Measurements from ENCODE around the gene CLMP.

Gene CLMP, protein sequence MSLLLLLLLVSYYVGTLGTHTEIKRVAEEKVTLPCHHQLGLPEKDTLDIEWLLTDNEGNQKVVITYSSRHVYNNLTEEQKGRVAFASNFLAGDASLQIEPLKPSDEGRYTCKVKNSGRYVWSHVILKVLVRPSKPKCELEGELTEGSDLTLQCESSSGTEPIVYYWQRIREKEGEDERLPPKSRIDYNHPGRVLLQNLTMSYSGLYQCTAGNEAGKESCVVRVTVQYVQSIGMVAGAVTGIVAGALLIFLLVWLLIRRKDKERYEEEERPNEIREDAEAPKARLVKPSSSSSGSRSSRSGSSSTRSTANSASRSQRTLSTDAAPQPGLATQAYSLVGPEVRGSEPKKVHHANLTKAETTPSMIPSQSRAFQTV

DNA sequence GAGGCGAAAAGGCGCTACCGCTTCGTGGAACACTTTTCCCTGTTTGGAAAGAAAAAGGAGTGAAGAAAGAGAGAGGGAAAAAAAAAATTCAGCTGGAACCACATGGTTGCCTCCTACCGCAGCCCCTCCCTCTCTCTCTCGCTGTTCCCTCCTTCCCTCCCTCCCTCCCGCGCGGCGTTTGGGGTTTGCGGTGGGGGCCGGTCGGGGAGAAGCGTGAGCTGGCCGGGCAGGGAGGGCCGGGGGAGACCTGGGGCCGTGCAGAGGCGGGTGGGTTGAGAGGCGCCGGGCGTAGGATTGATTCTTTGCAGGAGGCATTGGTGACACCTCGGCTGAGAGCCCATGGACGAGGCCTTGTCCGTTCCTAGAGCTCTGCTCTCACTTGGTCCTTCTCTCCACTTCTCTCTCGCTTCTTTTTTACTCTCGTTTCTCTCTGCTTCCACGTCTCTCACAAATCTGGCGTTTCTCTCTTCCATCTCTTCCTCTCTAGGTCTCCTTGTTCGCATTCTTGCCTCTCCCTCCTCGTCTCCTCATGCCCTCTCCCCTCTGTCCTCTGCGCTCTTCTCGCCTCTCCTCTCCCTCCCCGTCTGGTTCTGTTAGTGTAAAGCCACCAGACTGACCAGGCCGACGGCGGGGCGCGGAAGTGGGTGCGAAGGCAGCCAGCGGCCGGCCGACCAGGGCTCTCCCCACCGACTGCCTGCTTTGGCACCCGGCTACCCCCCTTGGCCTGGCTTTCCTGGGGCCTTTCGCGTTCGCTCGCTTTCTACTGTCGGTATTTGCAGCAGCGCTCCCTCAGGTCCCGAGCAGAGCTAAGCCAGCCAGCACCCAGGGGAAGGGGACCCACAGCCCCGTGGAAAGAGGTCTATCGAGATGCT, at the start of gene CLMP:
CLMP (minus strand) TSS at position 61 of the 872 bp plus-strand sequence. CDS start 308 bp downstream, outside the sequence.
- no peak for DNase-seq (ENCODE audit: low spot score)

DNA sequence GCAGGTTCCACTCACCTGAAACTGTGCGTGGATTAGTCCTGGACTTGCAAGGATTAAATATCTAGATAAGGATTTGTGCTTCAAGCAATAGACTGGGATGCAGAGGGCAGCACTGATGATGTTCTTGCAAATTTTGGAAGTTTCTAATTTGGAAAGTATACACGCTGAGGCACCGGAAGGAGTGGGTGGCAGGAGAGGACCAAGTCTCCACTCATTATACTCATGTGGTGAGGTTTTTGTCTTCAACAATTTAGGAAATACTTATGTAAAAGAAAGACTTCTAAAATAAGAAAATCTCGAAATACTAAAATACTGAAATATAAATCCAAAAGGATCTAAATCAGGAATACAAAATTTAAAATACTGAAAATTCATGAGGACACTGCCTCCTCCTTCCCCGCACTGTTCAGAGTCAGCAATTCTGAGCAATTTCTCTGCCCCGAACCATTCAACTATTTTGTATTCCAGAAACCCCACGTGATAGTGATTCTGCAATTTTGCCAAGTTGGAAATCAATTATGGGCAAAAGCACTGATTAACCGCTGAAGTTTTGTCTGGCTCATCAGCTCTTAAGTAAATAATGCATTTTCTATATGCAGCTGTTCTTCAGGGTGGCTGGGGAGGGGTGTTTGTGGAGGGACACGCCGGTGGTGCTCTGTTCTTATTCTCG, 47.0 kb upstream of the CLMP start:
- DNase-seq (ENCODE audit: low spot score): no peak

DNA sequence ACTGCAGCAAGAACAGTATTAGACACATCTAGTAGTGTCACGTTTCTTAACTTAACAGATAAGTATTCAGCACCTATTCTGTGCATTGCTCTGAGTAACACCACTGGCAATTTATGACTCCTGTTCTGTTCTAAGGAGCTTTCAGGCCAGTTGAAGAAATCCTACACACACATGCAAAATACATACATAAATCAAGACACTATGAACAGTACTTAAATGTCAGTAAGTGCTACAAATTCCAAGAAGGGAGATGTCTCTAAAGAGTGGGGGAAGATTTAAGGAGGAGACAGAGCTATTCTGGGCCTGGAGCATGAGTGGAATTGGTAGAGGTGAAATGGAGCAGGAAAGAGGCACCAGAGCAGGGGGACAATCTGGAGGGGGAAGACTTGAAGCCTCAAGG, 46.2 kb upstream of the CLMP start:
- no peak for DNase-seq (ENCODE audit: low spot score)

DNA sequence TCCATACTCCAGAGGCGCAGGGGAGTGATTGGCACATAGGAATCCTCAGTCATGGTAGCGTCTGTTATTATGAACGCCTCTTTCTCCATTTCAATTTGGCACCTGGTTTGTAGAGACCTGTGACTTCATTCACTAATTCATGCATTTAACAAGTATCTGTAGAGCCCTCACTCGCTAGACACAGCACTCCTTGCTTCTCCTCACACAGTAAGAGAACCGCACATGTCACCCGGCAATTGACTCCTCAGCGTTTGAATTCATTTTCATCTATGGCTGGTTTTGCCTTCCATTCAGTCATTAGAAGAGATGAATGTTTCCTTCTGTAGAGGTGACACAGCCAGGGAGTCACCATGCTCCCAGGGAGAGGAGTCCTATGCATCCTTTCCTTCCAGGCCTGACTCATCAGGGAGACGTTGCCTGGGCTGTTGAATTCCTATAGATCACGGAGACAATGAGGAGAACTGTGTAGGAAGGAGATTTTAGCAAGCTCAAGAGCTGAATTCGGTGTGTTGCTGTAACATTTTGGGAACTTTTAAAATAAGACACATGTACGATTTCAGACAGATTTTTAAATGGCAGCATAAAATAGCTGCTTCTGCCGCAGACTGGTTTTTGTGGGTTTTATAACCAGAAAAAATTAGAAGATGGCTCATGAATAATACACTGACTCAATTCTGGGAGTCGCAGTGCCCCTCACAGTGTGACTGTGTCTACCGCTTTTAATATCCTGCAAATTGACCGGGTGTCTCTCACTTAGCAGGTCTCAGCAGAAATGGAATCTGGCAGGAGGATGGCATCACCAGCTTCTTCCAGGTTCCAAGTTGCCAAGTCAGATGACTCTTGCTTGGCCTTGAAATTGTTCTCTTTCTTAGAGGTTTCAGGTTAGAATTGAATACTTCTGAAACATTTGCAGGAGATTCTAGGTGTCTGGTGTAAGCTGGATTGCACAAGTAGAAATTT, 44.4 kb upstream of the CLMP start:
- DNase-seq (ENCODE audit: low spot score): no peak

DNA sequence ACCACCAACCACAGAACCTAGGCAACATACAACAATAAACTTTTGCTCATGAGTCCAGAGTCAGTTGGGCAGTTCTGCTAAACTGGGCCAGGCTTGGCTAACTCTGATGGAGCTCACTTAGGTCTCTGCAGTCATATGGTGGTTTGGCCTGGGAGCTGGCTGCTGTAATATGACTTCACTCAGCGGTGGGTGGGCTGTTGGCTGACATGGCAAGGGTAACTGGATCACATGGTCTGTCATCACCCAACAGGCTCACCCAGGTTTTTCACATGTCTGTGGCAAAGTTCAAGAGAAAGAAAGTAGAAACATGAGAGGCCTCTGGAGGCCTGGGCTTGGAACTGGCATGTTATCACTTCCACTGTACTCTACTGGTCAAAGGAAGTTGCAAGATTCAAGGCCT, 43.2 kb upstream of the CLMP start:
- DNase-seq (ENCODE audit: low spot score): no peak

DNA sequence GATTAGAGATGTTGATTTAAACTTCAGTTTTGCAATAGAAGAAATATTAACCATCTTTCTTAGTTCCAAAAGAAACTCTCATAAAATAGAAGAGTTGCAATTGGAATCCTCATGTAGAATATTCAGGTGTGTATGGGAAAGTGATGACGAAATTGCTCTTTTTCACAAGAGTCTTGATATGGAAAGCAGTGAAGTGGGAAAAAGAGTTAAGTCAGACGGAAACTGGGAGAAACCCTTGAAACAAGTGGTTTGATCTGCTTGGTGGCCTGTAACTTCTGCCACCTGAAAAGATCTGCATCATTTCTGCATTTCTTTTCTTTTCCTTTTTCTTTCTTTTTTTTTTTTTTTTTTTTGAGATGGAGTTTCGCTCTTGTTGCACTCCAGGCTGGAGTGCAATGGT, 41.8 kb upstream of the CLMP start:
- DNase-seq (ENCODE audit: low spot score): no peak

DNA sequence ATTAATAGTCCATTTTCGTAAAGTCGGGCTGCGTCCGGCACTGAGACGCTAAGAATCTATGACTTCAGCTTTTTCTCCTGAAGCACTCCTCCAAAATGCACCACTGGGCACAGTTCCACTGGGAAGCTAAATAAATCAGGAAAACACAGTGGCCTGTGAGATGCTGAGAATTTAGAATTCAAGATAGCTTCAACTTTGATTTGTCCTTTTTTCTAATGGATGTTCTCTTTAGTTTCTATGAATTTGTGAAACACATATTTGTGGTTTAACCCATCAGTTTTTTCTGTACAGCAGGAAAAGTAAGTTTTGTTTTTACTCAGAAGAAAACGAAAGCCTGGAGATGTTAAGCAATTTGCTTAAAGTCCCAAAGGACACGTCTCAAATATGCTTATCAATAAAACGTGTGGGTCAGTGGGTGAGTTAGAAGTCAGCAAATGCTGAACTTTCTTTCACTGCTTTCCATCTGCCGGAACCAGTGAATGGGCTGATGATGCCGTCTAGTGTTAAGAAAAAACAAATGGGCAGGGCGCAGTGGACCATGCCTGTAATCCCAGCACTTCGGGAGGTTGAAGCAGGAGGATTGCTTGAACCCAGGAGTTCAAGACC, 40.7 kb upstream of the CLMP start:
- no peak for DNase-seq (ENCODE audit: low spot score)

DNA sequence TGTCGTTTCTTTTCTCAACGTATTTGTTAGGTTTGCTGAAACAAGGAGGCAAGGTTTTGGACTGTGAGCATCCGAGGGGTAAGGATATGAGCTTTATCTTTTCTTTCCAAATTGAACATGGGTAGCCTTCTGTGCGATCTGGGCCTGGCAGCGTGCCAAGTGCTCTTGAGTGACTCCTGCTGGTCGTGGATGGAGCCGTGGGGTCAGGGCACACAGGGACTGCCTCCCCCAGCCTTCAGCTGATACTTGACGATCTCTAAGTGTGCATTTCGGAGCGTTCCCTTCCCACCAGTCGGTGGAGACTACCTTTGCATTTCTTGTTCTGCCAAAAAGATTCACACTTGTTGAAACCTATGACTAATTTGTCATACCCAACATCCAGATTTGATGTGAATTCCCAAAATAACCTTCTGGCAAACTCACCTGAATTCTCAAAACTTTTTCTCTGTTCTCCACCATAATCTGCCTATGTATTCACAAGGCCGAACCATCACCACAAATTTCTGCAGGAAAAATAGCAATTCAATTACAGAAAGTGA, 40.1 kb upstream of the CLMP start:
- no peak for DNase-seq (ENCODE audit: low spot score)

DNA sequence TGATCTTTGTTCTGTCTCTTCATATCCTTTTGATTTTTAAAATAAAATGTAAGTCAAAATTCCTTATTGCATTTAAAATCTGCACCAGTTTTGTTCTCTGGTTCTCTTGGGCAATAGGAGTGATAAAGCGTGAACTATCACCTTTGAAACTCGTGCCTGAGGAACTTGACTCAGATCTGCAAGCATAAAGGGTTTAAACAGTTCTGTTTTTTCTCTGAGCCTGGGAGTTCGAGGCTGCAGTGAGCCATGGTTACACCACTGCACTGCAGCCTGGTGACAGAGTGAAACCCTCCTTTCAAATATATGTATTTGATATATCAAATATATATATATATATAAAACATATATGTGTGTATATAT, 38.9 kb upstream of the CLMP start:
- no peak for DNase-seq (ENCODE audit: low spot score)

DNA sequence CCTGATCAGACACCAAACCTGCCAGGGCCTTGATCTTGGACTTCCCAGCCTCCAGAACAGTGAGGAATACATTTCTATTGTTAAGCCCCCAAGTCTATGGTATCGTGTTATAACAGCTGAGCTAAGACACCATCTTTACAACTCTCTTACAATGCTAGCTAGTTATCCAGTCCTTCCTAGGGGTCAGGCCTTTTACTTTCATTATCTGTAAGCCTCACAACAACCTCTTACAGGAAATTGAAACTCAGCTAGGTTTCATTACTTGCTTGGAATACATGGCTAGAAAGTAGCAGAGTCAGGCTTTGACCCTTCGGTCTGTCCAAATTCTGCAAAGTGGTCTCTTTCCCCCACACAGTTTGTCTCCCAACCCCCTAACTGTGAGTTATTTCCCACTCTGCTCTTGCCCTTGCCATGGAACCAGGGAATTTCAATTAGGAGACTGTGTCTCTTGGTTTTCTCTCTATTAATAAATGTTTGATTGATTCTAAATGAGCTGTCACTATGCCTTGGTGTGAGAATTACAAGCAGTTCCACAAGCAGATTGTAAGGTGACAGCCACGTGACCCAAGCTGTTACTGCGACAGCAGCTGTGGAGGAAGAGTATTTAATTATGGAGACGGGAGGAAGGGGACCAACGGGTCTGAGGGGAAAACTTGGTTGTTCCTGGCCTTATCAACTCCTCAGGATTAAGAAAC, 38.4 kb upstream of the CLMP start:
- DNase-seq (ENCODE audit: low spot score): no peak

DNA sequence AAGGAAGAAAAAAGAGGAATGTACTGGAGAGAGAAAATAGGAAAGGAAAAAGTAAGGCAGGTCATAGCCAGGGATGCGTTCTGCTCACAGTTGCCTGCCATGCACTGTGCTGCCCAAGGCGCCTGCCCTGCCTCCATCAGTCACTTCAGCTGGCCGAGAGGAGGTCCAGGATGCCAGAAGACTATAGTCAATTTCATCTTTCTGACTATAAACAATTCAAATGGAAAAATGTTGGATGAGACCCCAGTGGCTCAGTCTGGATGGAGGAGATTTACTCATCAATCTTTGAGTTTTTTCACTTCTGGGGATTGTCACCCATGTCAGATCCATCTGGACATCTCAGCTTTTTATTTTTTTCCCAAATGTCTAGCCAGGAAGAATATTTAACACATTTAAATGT, 36.7 kb upstream of the CLMP start:
- DNase-seq (ENCODE audit: low spot score): no peak

DNA sequence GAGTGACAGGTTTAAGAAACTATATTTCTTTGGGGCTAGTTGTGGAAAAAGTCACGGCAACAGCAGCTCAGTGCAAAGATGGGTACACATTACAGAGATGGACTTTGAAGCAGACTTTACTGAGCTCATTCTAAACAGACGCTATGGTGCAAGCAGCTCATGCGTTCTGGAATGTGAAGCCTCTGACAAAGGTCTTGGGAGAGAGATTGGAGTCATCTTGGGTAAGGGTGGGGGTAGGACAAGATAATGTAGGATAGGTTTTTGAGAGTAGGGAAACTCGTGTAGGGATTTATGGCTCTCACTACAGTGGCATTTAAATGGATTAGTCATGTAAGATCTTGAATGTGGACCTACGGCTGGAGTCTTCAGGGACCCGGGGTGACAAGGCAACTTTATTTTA, 36.2 kb upstream of the CLMP start:
- DNase-seq (ENCODE audit: low spot score): no peak

DNA sequence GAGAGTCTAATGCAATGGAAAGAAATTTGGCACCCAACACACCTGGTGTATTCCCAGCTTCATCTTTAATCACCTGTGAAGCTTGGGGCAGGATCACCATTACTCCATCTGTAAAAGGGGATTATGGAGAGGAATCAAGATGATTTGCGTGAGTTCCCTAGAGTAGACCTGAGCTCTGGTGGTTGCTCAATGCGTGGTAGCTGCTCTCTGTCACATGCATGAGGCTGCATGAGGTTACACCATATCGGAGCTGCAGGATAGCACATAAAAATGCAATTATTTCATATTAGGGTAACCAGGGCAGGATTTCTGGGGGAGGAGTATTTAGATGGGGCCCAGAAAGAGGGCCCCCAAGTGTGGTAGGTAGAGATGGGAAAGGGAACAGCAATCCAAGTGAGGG, 35.3 kb upstream of the CLMP start:
- DNase-seq (ENCODE audit: low spot score): no peak

DNA sequence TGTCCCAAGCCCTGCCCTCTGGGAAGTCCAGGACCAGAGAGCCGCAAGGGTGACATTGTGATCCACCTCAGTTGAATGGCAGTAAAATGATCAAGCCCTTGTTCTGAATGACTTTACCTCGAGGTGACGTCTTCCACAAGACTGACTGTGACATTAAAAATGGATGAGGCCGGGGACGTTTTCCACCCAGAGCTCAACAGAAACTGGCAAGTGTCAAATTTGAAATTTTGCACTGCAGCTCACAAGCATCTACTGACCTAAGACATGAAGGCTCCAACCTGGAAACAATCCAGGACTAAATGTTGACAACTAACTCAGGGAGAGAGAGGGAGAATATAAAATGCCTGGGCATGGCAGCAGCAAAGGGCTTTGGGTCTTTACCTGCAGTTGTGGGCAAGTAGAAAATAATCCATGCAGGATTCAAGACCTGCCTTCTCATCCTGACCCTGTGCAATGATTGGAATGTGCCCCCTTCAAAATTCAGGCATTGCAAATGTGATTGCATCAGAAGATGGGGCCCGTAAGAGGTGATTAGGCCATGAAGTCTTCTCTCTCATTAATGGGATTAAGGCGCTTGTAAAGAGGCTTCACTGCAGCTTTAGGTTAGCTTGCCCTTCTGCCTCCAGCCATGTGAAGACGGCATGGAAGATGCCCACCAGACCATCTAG, 33.6 kb upstream of the CLMP start:
- no peak for DNase-seq (ENCODE audit: low spot score)

DNA sequence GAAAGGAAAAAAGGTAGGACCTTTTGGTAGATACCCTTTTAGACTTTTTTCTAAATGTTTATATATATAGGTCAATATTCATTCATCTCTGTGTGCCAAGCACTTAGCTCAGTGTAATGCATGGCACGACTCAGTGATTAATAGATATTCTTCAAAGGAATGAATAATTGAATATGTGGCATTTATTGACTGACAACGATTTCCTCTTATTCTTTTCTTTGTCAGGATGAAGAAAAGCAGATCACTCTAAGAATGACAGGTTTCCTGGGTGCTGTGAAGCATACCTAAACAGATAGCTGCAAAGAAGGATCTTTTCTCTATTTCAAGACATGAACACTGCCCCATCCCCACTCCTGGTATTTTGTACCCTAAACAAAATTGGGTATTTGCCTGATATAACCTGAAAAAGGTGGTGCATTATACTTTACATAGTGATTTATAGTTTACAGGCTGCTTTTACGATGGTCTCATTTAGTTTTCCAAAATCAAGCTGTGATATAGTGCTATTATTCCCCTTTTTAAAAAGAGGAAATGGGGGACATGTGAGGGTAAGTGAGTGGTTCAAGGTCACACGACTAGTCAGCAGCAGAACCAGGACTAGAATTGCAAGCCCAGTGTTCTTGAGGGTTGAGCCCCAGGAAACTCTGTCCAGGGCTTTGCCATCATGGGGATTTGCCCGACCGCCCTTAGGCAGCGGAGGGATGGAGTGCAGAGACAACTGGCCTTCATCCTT, 32.9 kb upstream of the CLMP start:
- DNase-seq (ENCODE audit: low spot score): no peak

DNA sequence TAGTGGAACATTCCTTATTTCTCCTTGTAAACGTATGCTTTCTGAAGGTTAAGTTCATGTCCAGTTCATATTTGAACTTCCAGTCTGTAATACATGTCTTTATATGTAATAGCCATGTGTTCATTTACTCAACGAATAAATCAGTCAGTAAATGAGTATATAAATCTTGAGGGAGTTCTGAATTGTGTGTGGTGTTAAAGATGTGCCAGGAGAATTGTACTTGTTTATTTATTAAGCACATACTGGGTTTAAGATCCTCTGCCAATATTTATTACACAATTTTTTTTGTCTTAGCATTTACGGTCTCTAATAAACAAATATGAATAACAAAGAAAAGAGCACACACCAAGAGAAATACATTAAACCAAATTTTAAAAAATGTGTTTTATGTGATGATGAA, 26.5 kb upstream of the CLMP start:
- no peak for DNase-seq (ENCODE audit: low spot score)

DNA sequence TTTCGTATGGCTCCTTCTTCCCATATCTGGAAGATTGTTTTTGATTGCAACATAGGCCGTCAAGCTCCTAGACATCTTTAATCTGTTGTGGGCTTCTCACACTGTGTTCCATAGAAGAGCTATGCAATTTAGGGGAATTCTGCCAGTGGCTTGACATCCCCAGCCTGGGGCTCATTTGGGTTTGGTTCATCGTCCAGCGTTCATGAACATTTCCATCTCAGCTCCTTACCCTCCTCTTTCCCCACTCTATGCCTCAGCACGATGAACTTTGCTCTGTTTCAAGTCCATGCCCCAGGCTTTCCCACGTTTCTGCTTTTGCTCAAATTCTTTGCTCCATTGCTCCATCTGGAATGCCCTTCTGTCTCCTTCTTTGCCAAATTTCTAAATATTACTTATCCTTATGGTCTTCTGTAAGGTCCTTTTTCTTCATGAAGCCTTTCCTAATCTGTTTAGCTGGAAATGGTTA, 26.1 kb upstream of the CLMP start:
- DNase-seq (ENCODE audit: low spot score): no peak

DNA sequence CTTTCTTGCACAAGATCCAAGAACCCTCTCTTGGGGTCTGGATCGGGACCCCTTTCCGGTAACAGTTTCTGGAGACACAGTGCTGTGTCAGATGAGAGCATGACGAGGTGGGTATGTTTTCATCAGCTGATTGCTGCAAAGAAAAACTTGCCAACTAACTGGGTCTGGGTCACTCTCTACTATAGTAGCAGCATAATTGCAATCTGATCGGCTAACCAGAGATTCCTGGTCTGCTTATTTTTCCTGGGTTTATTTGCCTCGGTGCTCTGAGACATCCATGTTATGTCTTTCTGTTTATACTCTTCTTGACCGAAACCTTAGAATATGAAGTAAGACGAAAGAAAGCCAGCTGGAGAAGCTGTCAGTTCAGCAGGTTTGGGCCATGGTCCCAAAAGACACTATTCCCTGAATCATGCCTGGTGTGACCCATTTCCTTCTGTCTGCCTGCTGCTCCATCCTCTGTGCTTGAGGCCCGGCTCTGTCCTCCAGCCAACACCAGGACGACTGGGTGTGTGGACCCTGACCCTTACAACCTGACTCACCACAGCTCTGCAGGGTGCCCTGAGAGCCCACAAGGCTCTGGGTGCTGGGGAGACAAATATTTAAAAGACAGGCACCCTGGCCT, 24.1 kb upstream of the CLMP start:
- DNase-seq (ENCODE audit: low spot score): no peak

DNA sequence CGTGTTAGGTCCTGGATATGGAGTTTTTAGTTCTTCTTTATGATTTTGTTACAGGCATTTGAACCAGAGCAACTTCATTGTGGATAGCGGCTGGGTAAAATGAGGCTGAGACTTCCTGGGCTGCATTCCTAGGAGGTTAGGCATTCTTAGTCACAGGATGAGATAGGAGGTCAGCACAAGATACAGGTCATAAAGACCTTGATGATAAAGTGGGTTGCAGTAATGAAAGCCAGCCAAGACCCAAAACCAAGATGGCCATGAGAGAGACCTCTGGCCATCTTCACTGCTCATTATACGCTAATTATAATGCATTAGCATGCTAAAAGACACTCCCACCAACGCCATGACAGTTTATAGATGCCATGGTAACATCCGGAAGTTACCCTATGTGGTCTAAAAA, 23.4 kb upstream of the CLMP start:
- DNase-seq (ENCODE audit: low spot score): no peak

Measured in globus pallidus (tissue), 1 donor.